GM12875 (cell line): ENCODE measurements around the gene ITPR1.

ENCODE experiments used
- H3K4me3 ChIP-seq: one replicate; pipeline ENCODE4 v1.5.1; 2011; ENCODE audit warnings: low read depth, low read length, control low read depth
- CTCF ChIP-seq: IDR thresholded peaks from 2 replicates; pipeline ENCODE4 v1.5.1; 2011; ENCODE audit warnings: low read depth, mild to moderate bottlenecking, control low read depth, inconsistent platforms, low read length, moderate library complexity, borderline replicate concordance; ENCODE audit not compliant: insufficient read depth

The ITPR1 gene

DNA sequence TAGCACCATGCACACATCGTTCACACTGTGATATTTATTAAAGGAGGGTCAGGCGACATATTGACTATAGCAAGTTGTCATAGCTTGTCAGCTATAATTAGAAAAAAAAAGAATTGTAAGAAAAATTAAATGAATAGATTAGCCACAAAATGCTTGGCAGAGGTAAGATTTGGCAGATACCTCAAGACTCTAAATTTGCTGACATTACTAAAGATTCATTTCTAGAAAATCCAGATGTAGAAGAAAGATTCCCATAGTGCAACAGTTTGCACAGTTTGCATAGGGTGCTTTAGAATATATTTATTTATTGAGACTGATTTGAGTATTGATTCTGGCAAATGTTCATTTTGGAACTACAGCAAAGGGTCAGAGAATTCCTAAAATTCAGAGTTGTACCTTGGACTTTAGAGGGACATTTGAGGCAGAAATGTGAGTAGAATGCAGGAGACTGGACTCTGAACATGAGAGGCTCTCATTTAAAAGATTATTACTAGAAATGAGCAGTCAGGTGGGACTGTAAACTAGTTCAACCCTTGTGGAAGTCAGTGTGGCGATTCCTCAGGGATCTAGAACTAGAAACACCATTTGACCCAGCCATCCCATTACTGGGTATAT lies 384.1 kb downstream of the ITPR1 start:
- no peak for TF ChIP-seq CTCF

GRCh38 chr3:4880850-4881249 lies 387.7 kb downstream of the ITPR1 start:
- H3K4me3 ChIP-seq: no peak overlapping the region
- TF ChIP-seq CTCF: no peak

More for the DNA sequence above, 384.1 kb downstream of the ITPR1 start:
- no peak overlapping the region for H3K4me3 ChIP-seq

DNA sequence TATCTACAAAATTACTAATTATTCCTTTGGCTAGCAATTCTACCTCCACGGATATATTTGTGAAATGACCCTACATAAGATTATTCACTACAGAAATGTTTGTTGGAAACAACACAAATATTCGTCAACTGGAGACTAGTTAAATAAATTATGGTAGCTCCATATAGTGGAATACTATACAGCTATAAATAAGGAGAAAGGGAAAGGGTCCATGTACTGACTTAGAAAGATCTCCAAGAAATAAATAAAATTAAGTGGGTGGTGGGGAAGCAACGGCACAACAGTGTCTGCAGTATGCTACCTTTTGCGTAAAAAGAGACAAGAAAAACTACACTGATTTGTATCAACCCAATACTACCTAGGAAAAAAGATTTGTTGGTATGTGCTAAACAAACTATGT lies 389.4 kb downstream of the ITPR1 start:
- TF ChIP-seq CTCF: no peak
- no peak overlapping the region for H3K4me3 ChIP-seq

- H3K4me3 ChIP-seq: no peak overlapping the region
- TF ChIP-seq CTCF: no peak
These were observed 389.9 kb downstream of the ITPR1 start for GRCh38 chr3:4883011-4883410.

DNA sequence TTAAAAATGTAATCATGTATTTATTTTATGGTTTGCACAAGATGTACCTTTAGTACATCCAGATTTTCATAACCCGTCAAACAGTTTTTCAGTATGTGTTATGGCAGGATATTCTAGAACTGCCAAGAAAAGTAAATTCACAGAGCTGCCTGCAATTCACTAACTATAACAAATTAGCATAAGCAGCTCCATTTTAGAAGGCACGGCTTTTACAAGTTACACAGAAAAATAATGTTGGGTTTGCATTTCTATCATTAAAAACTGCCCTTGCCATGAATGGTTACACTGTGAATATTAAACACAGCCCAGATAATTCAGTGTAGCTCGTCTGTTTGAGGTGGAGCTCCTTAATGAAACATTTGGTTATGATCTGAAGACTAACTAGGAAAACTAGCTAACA lies 391.7 kb downstream of the ITPR1 start:
- TF ChIP-seq CTCF: no peak

DNA sequence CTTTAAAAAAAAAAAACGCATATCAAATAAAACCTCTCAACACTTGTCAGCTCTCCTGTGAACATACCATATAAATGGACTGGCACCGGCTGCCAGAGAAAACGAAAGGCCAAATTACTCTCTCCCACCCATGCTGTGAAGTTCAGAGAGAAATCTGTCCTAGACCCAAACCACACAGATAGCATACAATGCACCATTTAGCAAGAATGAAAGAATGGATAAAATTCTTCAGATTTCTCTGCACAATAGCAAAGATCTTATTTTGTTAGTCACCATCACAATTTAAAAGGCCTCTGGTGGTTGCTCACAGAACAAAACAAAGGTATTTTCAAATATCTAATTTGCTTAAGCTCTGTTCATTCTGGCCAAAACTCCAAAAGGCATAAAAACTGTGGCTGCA lies 392.2 kb downstream of the ITPR1 start:
- no peak overlapping the region for H3K4me3 ChIP-seq

More for the DNA sequence above, 391.7 kb downstream of the ITPR1 start:
- H3K4me3 ChIP-seq: no peak overlapping the region

More for the DNA sequence above, 392.2 kb downstream of the ITPR1 start:
- TF ChIP-seq CTCF: no peak
